Vagina (tissue), 2 donors: Measurements from ENCODE around the gene ACMSD.

Source experiments
- CTCF ChIP-seq, 3 experiments: fragments of 450-650 bp in 2 of 3; fragments of 200-600 bp in 1 of 3; sonication (generic) in 1 of 3; IDR thresholded peaks; one replicate each; pipeline ENCODE4 v1.5.1; 2017 to 2019; ENCODE audit warnings: antibody characterized with exemption in 3 of 3, mild to moderate bottlenecking in 2 of 3, moderate library complexity in 2 of 3
- POLR2A ChIP-seq, 2 donors: fragments of 450-650 bp; IDR thresholded peaks; one replicate each; pipeline ENCODE4 v1.6.1; 2017; ENCODE audit warnings: antibody characterized with exemption in 2 of 2, mild to moderate bottlenecking in 2 of 2, moderate library complexity in 2 of 2
- POLR2AphosphoS5 ChIP-seq, 2 donors: sonication (generic); formaldehyde crosslinking; IDR thresholded peaks; one replicate each; pipeline ENCODE4 v1.9.0; 2017; ENCODE audit warnings: antibody characterized with exemption in 2 of 2, mild to moderate bottlenecking in 2 of 2, low read depth in 1 of 2; ENCODE audit not compliant: insufficient read depth in 1 of 2

GRCh38 chr2:134818321-134818720 lies 20.1 kb upstream of the ACMSD start:
- TF ChIP-seq CTCF (IDR thresholded peaks at IDR 0.05), result no peak
- TF ChIP-seq POLR2A (IDR thresholded peaks at IDR 0.05), result no peak
- TF ChIP-seq POLR2AphosphoS5 (IDR thresholded peaks at IDR 0.05; ENCODE audit: insufficient read depth in 1 of 2, low read depth in 1 of 2), result no peak
